ENCODE results near the gene BAIAP2. TPM values are rescaled to one million over a fixed set of nuclear protein-coding genes. Genes with fewer than 3 reads are reported as not detected.
"Not testable (repeated sequence)": the region's sequence is repeated elsewhere in the genome, so short reads cannot be mapped to it uniquely, and the experiment has no call there.

Gene BAIAP2
- total and polyA plus RNA-seq, 2 donors = 11.8 to 41.5 TPM

DNA sequence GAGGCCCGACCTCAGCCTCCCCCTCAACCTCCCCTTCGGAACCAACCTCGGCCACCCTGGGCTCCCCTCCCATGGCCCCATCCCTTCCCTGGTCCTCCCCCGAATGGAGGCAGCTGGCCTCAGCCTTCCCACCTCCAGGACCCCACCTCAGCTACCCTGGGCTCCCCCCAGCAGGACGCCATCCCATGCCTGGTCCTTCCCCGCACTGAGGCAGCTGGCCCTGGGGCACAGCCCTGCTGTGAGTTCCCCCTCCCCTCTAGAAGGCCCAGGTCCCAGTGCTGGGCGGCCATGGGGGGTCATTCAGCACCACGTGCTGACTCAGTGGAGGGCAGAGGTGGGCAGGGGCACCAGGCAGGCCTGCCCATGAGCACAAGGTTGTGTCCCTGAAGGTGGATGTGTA is 101.4 kb downstream of the BAIAP2 start:
- WGBS = 84% methylated on average over 8 of the region's 8 CpGs
- Histone ChIP-seq H3K4me1 (ENCODE audit: insufficient read depth) (no peaks in the 10 kb centered on the region), H3K27ac (ENCODE audit: low read depth) (no peak overlapping the region), H3K4me3 (ENCODE audit: low read depth, low read length) (no peak overlapping the region), H3K36me3 (ENCODE audit: insufficient read depth) (no peaks in the 10 kb centered on the region)
- DNase-seq (ENCODE audit: extremely low spot score) = no peak

DNA sequence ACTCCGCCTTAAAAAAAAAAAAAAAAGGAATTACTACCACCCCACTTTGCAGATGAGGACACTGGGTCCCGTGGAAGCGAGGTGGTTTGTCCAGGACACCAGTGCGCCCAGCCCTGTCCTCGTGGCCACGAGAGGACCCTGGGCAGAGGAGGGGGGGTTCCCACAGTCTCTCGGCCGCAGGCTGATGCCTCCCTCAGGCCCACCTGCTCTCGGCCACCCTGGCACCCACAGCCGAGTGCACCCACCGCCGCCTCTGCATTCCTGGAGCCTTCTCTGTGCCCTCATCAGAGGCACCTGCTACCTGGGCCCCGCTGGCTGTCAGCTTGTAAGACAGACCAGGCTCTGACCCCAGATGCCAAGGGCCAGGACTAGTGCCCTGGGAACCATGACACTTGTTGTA is 102.3 kb downstream of the BAIAP2 start:
- WGBS = 90% methylated on average over 13 of the region's 13 CpGs
- Histone ChIP-seq H3K4me3 (ENCODE audit: low read depth, low read length) (no peak overlapping the region), H3K36me3 (ENCODE audit: insufficient read depth) (no peaks in the 10 kb centered on the region), H3K4me1 (ENCODE audit: insufficient read depth) (no peaks in the 10 kb centered on the region), H3K27ac (ENCODE audit: low read depth) (no peak overlapping the region)
- no peak for DNase-seq (ENCODE audit: extremely low spot score)

DNA sequence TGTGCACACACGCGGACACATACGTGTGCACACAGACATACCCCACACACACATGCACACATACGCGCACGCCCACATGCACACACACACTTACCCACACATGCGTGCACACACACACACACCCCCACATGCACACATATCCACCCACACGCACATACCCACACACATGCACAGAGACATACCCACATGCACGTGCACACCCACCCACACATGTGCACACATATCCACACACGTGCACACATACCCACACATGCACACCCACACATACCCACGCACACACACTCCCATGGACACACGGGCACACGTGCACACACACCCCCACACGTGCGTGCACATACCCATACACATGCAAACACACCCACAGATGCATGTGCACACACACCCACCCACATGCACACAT is 103.1 kb downstream of the BAIAP2 start:
- DNase-seq (ENCODE audit: extremely low spot score) = no peak
- WGBS = 89% methylated on average over 15 of the region's 15 CpGs
- Histone ChIP-seq H3K36me3 (ENCODE audit: insufficient read depth) (no peaks in the 10 kb centered on the region), H3K27ac (ENCODE audit: low read depth) (no peak overlapping the region), H3K4me1 (ENCODE audit: insufficient read depth) (no peaks in the 10 kb centered on the region), H3K4me3 (ENCODE audit: low read depth, low read length) (no peak overlapping the region)

DNA sequence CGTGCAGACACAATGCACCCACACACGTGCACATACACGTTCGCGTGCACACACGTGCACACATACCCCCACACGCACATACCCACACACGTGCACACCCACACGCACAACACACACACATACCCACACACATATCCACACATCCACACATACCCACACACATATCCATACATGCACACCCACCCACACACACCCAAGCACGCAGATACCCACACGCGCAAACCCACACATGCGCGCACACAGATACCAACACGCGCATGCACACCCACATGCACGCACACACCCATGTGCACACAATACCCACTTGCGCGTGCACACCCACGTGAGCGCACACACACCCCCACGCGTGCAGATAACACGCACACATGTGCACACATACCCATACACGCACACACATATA is 103.5 kb downstream of the BAIAP2 start:
- no peak overlapping the region for H3K27ac ChIP-seq (ENCODE audit: low read depth)
- WGBS = 92% methylated on average over 25 of the region's 25 CpGs
- DNase-seq (ENCODE audit: extremely low spot score) = no peak
- H3K4me3 ChIP-seq (ENCODE audit: low read depth, low read length) = no peak overlapping the region
- no peaks in the 10 kb centered on the region for H3K36me3 ChIP-seq (ENCODE audit: insufficient read depth)
- H3K4me1 ChIP-seq (ENCODE audit: insufficient read depth) = no peaks in the 10 kb centered on the region

DNA sequence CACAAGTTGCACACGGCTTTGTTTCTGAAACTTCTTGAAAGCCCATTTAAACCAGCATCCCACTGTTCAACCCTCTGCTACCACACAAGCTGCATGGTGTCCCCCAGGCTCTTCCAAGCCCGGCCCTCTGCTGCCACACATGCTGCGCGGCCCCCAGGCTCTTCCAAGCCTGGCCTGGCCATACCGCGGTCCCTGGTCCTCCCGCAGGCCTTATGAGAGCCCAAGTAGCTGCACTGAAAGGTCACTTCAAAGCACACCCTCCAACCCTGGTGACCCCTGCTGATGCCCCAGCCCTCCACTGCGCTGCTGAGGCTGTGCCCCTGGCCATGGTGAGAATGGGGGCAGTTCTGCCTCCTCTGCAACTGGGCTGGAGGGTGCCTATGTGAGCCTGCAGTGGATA is 104.5 kb downstream of the BAIAP2 start:
- Histone ChIP-seq H3K36me3 (ENCODE audit: insufficient read depth) (no peaks in the 10 kb centered on the region), H3K27ac (ENCODE audit: low read depth) (no peak overlapping the region), H3K4me1 (ENCODE audit: insufficient read depth) (no peaks in the 10 kb centered on the region), H3K4me3 (ENCODE audit: low read depth, low read length) (no peak overlapping the region)
- no peak for DNase-seq (ENCODE audit: extremely low spot score)
- 86% methylated on average over 8 of the region's 8 CpGs for WGBS

DNA sequence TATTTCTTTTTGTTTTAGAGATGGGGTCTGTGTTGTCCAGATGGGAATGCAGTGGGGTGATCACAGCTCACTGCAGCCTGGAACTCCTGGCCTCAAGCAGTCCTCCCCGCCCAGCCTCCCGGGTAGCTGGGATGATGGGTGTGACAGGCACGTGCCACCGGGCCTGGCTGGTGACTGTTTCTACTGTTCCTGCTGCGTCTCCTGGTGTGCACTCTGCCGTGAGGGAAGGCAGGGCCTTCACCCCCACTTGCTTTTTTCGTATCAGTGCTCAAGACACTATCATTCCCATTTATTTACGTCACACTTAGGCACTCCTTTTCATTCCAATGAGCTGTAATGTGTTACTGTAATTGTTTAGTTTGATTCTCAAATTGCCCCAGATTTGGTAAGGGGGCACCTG is 105.1 kb downstream of the BAIAP2 start:
- no peaks in the 10 kb centered on the region for H3K4me1 ChIP-seq (ENCODE audit: insufficient read depth)
- no peak overlapping the region for H3K27ac ChIP-seq (ENCODE audit: low read depth)
- H3K4me3 ChIP-seq (ENCODE audit: low read depth, low read length) = no peak overlapping the region
- no peaks in the 10 kb centered on the region for H3K36me3 ChIP-seq (ENCODE audit: insufficient read depth)
- WGBS = 76% methylated on average over 8 of the region's 8 CpGs
- no peak for DNase-seq (ENCODE audit: extremely low spot score)

DNA sequence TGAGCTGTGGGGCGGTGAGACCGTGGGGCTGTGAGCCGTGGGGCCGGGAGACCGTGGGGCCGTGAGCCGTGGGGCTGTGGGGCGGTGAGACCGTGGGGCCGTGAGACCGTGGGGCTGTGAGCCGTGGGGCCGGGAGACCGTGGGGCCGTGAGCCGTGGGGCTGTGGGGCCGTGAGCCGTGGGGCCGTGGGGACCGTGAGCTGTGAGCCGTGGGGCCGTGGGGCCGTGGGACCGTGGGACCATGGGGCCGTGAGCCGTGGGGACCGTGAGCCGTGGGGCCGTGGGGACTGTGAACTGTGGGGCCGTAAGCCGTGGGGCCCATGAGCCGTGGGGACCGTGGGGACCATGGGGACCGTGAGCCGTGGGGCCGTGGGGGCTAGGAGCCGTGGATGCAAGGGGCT is 105.7 kb downstream of the BAIAP2 start:
- Histone ChIP-seq H3K4me3 (ENCODE audit: low read depth, low read length) (no peak overlapping the region), H3K4me1 (ENCODE audit: insufficient read depth) (no peaks in the 10 kb centered on the region), H3K36me3 (ENCODE audit: insufficient read depth) (no peaks in the 10 kb centered on the region), H3K27ac (ENCODE audit: low read depth) (no peak overlapping the region)
- 94% methylated on average over 37 of the region's 37 CpGs for WGBS
- DNase-seq (ENCODE audit: extremely low spot score) = no peak

DNA sequence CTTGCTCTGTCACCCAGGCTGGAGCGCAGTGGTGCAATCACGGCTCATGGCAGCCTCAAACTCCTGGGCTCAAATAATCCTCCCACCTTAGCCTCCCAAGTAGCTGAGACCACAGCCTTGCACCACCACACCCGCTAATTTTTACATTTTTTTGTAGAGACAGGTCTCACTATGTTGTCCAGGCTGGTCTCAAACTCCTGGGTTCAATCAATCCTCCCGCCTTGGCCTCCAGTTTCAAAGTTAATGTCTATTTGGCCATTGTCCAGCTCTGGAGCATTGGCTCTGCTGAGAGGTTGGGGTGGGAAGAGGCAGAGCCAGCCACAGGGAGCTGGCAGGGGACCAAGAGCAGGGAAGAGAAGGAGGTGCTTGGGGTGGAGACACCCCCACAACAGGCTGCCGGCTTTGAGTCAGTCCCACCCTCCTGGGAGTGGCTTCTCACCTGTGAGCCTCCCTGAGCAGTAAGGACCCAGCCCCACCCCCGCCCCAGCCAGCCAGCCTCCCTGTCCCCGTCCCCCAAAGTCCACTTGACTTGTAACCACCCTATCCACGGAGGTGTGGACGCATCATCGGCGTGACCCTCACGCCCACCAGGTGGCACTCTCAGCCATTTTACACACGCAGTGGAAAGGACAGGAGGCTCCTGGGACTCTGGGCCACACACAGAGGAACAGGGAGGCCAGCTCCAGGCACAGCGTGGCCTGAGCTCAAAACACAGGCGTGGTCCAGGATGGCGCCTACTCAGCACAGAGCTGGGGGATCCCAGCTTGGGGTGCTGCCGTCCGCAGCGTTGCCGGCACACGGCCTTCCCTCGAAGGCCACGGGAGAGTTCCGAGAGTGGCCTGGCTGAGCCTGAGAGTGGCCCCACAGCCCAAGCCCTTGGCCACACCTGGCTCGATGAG is 107.6 kb downstream of the BAIAP2 start:
- 33% methylated on average over 25 of the region's 25 CpGs for WGBS
- Histone ChIP-seq H3K36me3 (ENCODE audit: insufficient read depth) (no peaks in the 10 kb centered on the region), H3K4me1 (ENCODE audit: insufficient read depth) (no peaks in the 10 kb centered on the region), H3K27ac (ENCODE audit: low read depth) (no peak overlapping the region), H3K4me3 (ENCODE audit: low read depth, low read length) (no peak overlapping the region)
- DNase-seq (ENCODE audit: extremely low spot score) = peak; percentile 31

DNA sequence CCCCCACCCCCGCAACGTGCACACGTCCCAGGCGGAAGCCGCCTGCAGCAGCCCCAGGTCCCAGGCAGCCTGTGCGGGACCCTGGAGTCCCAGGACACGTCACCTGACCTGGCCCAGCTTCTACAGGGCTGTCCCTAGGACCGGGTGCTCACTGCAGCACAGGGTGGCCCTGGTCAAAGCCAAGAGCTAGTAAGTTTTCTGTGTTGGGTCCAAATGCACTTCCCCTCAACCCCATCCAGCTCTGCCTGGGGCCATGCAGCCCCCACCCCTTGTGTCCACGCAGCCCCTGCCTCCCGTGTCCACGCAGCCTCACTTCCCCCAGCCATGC is 108.2 kb downstream of the BAIAP2 start:
- H3K36me3 ChIP-seq (ENCODE audit: insufficient read depth) = no peaks in the 10 kb centered on the region
- no peak overlapping the region for H3K27ac ChIP-seq (ENCODE audit: low read depth)
- 62% methylated on average over 9 of the region's 11 CpGs for WGBS
- no peak overlapping the region for H3K4me3 ChIP-seq (ENCODE audit: low read depth, low read length)
- no peak for DNase-seq (ENCODE audit: extremely low spot score)
- H3K4me1 ChIP-seq (ENCODE audit: insufficient read depth) = no peaks in the 10 kb centered on the region

DNA sequence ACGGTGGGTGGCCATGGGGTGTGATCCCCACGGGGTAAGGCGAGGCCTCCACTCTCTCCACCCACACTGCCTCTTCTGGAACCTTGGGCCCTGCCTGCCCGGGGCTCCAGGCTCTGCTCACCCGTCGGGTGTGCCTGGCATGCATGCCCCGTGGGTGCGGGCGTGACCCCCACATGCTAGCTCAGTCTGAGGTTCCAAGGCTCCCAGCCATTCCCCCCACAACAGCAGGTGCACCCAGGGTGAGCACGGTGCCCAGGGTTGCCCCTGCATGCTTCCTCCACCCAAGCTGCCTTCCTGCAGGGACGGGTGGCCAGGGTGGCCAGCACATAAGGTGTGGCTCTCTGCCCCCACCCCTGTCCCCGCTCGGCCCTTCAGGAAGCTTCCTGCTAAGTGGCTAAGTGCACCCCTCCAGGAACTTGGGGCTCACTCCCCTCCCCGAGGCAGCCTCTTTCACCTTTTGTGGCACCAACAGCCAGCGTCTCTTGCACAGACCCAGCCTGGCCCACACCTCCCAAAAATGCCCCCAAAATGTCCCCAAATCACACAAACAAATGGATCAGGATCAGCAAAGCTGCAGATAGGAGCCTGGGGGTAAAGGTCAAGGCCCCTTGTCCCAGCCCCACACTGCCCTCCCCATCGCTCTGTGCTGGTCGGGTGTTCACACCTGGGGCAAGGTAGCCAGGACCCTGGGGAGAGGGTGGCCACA is 108.9 kb downstream of the BAIAP2 start:
- Histone ChIP-seq H3K36me3 (ENCODE audit: insufficient read depth) (no peaks in the 10 kb centered on the region), H3K27ac (ENCODE audit: low read depth) (no peak overlapping the region), H3K4me1 (ENCODE audit: insufficient read depth) (no peaks in the 10 kb centered on the region), H3K4me3 (ENCODE audit: low read depth, low read length) (no peak overlapping the region)
- WGBS = 84% methylated on average over 17 of the region's 17 CpGs
- no peak for DNase-seq (ENCODE audit: extremely low spot score)

DNA sequence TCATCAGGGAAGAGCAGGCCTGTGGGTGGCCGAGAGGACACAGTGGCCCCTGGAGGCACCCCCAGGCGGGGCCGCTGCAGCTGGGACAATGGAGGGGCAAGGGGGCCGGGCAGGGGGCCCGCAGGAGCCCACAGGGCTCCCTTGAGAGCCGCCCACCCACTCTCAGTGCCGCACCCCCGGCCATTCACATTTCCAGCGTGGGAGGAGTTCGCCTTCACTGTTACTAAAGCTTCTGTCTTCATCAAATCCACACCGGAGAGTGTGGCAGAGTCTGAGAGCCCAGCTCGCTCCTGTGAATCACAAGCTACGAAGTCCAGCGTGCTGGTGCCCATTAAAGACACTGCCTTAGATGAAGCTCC is 109.5 kb downstream of the BAIAP2 start:
- H3K27ac ChIP-seq (ENCODE audit: low read depth) = no peak overlapping the region
- DNase-seq (ENCODE audit: extremely low spot score) = no peak
- no peaks in the 10 kb centered on the region for H3K4me1 ChIP-seq (ENCODE audit: insufficient read depth)
- 85% methylated on average over 14 of the region's 14 CpGs for WGBS
- H3K4me3 ChIP-seq (ENCODE audit: low read depth, low read length) = no peak overlapping the region
- no peaks in the 10 kb centered on the region for H3K36me3 ChIP-seq (ENCODE audit: insufficient read depth)

DNA sequence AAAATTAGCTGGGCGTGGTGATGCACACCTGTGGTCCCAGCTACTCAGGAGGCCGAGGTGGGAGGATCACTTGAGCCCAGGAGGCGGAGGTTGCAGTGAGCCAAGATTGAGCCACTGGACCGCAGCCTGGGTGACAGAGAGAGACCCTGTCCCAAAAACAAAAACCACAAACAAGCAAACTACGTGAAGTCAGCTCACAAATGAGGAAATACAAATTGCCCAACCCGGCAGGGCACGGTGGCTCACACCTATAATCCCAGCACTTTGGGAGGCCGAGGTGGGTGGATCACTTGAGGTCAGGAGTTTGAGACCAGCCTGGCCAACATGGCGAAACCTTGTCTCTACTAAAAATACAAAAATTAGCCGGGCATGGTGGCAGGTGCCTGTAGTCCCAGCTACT is 111.3 kb downstream of the BAIAP2 start:
- not testable (repeated sequence) for H3K4me3 ChIP-seq (ENCODE audit: low read depth, low read length); DNase-seq (ENCODE audit: extremely low spot score); H3K27ac ChIP-seq (ENCODE audit: low read depth); H3K36me3 ChIP-seq (ENCODE audit: insufficient read depth); H3K4me1 ChIP-seq (ENCODE audit: insufficient read depth)
- 83% methylated on average over 10 of the region's 10 CpGs for WGBS

DNA sequence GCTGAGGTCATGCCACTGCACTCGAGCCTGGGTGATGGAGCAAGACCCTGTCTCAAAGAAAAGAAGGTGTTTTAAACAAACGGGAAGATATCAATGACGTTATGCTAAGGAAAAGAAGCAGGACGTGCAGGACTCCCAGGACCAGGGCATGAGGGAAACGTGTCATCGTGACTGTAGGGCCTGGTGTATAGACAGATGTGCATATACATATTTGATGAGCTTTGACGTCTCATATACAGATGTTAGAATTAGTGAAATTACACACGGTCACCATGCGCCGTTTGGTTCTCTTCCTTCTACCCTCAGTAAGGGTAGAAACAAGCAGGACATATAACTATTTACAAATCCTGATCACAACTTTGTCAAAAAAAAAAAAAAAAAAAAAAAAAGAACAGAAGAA is 112.8 kb downstream of the BAIAP2 start:
- no peaks in the 10 kb centered on the region for H3K36me3 ChIP-seq (ENCODE audit: insufficient read depth)
- H3K4me1 ChIP-seq (ENCODE audit: insufficient read depth) = no peaks in the 10 kb centered on the region
- no peak overlapping the region for H3K4me3 ChIP-seq (ENCODE audit: low read depth, low read length)
- H3K27ac ChIP-seq (ENCODE audit: low read depth) = no peak overlapping the region
- 79% methylated on average over 10 of the region's 10 CpGs for WGBS
- DNase-seq (ENCODE audit: extremely low spot score) = no peak

DNA sequence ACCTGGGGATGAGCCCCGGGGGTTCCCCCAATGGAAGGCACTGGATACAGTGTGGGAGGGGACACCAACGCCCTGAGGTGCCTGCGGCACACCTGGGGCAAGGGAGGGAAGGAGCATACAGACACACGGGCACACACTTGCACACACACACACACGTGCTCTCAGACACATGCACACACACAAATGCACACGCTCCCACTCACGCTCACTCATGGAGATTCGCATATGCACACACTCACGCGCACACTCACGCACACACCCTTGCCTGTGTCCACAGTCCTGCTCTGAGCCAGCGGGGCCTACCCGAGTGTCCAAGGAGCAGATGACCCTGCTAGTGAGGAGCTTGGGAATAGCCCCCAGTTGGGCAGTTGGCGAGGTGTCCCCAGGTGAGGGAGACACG is 113.6 kb downstream of the BAIAP2 start:
- H3K4me3 ChIP-seq (ENCODE audit: low read depth, low read length) = no peak overlapping the region
- H3K36me3 ChIP-seq (ENCODE audit: insufficient read depth) = no peaks in the 10 kb centered on the region
- 88% methylated on average over 15 of the region's 15 CpGs for WGBS
- H3K27ac ChIP-seq (ENCODE audit: low read depth) = no peak overlapping the region
- H3K4me1 ChIP-seq (ENCODE audit: insufficient read depth) = no peaks in the 10 kb centered on the region
- no peak for DNase-seq (ENCODE audit: extremely low spot score)
